ENCODE data around the gene PARD3B.

DNA sequence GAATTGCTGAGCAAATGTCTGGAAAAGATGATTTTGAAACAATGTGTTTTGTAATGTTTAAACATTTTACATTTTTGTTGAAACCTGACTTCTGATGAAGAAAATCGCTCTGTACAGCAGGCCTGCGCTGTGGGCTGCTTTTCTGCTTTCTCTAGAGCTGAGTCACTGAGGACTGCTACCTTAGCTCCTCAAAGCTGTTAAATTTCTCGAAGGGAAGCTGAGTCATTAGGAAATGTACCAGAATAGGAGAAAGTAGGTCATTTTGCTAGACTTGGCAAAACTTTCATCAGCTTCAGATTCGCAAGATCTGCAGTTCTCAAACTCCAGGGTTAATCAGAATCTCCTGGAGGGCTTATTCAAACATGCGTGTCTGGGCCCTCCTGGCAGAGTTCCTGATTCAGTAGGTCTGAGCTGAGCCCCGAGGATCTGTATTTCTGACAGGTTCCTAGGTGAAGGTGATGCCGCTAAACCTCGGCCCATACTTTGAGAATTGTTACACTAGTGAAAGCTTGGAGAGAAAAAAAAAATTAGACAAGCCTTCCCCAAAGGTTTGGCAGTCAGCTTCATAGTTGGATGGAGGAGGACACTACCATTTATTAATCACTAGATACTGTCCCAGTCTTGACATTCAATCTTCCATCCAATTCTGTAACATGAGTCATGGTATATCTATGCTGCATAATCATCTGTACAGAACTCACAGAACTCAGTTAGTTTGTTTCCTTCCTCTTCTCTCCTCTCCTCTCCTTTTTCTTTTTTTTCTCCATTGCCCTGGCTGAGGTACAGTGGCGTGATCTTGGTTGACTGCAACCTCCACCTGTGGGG lies 297.6 kb downstream of the PARD3B start:
- TF ChIP-seq POLR2A (IDR thresholded peaks at IDR 0.05) (no peak), EP300 (IDR thresholded peaks at IDR 0.05) (no peak), POLR2AphosphoS5 (IDR thresholded peaks at IDR 0.05) (peak in 1 of 3 donors; percentile 27)
- TF ChIP-seq, protein P1, sequence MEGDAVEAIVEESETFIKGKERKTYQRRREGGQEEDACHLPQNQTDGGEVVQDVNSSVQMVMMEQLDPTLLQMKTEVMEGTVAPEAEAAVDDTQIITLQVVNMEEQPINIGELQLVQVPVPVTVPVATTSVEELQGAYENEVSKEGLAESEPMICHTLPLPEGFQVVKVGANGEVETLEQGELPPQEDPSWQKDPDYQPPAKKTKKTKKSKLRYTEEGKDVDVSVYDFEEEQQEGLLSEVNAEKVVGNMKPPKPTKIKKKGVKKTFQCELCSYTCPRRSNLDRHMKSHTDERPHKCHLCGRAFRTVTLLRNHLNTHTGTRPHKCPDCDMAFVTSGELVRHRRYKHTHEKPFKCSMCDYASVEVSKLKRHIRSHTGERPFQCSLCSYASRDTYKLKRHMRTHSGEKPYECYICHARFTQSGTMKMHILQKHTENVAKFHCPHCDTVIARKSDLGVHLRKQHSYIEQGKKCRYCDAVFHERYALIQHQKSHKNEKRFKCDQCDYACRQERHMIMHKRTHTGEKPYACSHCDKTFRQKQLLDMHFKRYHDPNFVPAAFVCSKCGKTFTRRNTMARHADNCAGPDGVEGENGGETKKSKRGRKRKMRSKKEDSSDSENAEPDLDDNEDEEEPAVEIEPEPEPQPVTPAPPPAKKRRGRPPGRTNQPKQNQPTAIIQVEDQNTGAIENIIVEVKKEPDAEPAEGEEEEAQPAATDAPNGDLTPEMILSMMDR (IDR thresholded peaks at IDR 0.05) = no peak

All from stomach (tissue), 4 donors.